GM19025 (cell line): ENCODE measurements around the gene CEBPA.
"Not testable (repeated sequence)": the region's sequence is repeated elsewhere in the genome, so short reads cannot be mapped to it uniquely, and the experiment has no call there.

ENCODE experiments used
- ATAC-seq: cut with Tn5 transposase; IDR thresholded peaks from one replicate; pipeline ENCODE4 v1.9.1; 2021; ENCODE audit warnings: mild to moderate bottlenecking, low read depth, moderate library complexity; ENCODE audit not compliant: unreplicated experiment

CEBPA gene

GRCh38 chr19:33301900-33302174 lies 497 bp downstream of the CEBPA start:
- no peak for ATAC-seq

GRCh38 chr19:33301144-33301899 lies 1.0 kb downstream of the CEBPA start:
- ATAC-seq = no peak

GRCh38 chr19:33300894-33301143 lies 1.5 kb downstream of the CEBPA start:
- no peak for ATAC-seq

GRCh38 chr19:33300009-33300893 lies 2.1 kb downstream of the CEBPA start:
- no peak for ATAC-seq

- ATAC-seq = no peak
Observed at GRCh38 chr19:33299051-33299688, 3.2 kb downstream of the CEBPA start.

- ATAC-seq = no peak
Observed at GRCh38 chr19:33298146-33298911, 4.0 kb downstream of the CEBPA start.

GRCh38 chr19:33297401-33298145 lies 4.8 kb downstream of the CEBPA start:
- no peak for ATAC-seq

- no peak for ATAC-seq
Observed at GRCh38 chr19:33296488-33296971, 5.8 kb downstream of the CEBPA start.

- no peak for ATAC-seq
Observed at GRCh38 chr19:33295621-33296487, 6.5 kb downstream of the CEBPA start.

GRCh38 chr19:33295046-33295445 lies 7.3 kb downstream of the CEBPA start:
- not testable (repeated sequence) for ATAC-seq

- ATAC-seq = no peak
Observed at GRCh38 chr19:33294058-33294798, 8.1 kb downstream of the CEBPA start.

GRCh38 chr19:33293255-33294057 lies 8.9 kb downstream of the CEBPA start:
- no peak for ATAC-seq

GRCh38 chr19:33292595-33293254 lies 9.6 kb downstream of the CEBPA start:
- ATAC-seq = no peak

GRCh38 chr19:33291623-33292534 lies 10.5 kb downstream of the CEBPA start:
- ATAC-seq = no peak

- no peak for ATAC-seq
Observed at GRCh38 chr19:33290956-33291622, 11.2 kb downstream of the CEBPA start.
